Activated naive CD8-positive, alpha-beta T cell treated with anti-CD3 and anti-CD28 coated beads, Interleukin-2, amount 50 U/mL, for 16 hours (primary cell): ENCODE data around the gene IGFBP6.

Experiments
- DNase-seq: peaks from one replicate; pipeline ENCODE4 v3.0.0-alpha.2; 2020; ENCODE audit warnings: low read depth, low spot score

IGFBP6 gene

GRCh38 chr12:53059434-53060063 lies 37.9 kb upstream of the IGFBP6 start:
- DNase-seq, result no peak

GRCh38 chr12:53060064-53060720 lies 37.3 kb upstream of the IGFBP6 start:
- no peak for DNase-seq

DNA sequence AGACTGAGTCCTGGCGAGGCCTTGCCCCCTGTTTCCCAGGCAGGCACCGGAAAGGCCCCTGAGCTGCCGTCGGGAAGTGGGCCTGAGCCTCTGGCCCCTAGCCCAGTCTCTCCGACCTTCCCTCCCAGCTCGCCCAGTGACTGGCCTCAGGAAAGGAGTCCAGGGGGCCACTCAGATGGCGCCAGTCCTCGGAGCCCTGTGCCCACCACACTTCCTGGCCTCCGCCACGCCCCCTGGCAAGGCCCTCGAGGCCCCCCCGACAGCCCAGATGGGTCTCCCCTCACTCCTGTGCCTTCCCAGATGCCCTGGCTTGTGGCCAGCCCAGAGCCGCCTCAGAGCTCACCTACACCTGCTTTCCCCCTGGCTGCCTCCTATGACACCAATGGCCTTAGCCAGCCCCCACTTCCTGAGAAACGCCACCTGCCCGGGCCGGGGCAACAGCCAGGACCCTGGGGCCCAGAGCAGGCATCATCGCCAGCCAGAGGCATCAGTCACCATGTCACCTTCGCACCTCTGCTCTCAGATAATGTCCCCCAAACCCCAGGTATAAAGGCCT lies 36.7 kb upstream of the IGFBP6 start:
- DNase-seq, result no peak

DNA sequence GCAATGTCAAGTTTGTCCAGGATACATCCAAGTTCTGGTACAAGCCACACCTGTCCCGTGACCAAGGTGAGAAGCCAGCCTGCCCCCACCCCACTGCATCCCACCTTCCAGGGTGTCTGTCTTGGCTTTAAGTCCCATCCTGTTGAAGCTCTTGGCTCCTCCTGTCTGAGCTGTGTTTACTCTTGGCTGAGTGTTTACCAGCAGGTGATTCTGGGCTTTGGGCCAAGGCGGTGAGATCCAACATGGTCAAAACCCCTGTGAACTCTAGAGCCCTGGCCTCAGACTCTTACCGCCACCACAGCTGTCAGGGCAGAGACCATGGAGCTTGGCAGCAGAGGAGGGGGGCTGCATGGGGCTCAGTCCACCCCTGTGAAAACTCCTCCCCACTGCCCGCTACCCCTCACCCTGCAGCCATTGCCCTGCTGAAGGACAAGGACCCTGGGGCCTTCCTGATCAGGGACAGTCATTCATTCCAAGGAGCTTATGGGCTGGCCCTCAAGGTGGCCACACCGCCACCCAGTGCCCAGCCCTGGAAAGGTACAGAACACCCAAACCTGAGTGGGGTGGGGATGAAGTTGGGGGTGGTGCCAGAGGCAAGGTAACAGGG lies 36.0 kb upstream of the IGFBP6 start:
- no peak for DNase-seq

DNA sequence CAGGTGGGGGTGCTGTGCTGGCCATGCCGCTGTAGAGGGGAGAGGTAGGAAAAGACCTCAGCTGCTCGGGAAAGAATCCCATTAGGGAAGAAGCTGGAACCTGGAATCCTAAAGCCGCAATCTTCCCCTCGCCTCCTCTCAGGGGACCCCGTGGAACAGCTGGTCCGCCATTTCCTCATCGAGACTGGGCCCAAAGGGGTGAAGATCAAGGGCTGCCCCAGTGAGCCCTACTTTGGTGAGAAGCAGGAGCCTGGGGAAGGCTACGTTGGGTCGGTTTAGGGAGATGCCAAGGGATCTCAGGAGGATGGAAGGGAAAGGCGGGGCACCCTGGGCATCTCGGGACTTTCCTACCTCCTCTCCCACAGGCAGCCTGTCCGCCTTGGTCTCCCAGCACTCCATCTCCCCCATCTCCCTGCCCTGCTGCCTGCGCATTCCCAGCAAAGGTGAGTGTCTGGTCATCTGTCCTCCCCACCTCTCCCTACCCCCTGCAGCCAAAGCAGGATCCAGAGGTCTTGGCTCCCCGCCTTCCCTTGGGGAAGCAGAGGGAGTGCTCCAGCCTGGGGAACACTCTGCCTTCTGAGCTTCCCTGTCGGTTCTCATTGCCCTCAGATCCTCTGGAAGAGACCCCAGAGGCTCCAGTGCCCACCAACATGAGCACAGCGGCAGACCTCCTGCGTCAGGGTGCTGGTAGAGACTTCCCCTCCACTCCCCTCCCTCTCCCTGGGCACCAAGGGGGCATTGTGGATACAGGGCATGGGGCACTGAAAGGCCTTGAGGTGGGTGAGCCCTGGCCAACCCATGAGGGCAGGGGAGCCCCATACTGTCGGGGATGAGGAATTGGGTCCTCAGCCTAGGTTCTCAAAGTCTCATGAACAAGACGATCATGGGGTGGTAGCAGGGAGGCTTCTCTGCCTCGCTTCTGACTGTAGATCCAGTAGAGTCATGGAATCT lies 35.2 kb upstream of the IGFBP6 start:
- DNase-seq, result no peak

- no peak for DNase-seq
Observed at GRCh38 chr12:53062977-53063707, 34.3 kb upstream of the IGFBP6 start.

GRCh38 chr12:53063708-53064612 lies 33.5 kb upstream of the IGFBP6 start:
- no peak for DNase-seq

DNA sequence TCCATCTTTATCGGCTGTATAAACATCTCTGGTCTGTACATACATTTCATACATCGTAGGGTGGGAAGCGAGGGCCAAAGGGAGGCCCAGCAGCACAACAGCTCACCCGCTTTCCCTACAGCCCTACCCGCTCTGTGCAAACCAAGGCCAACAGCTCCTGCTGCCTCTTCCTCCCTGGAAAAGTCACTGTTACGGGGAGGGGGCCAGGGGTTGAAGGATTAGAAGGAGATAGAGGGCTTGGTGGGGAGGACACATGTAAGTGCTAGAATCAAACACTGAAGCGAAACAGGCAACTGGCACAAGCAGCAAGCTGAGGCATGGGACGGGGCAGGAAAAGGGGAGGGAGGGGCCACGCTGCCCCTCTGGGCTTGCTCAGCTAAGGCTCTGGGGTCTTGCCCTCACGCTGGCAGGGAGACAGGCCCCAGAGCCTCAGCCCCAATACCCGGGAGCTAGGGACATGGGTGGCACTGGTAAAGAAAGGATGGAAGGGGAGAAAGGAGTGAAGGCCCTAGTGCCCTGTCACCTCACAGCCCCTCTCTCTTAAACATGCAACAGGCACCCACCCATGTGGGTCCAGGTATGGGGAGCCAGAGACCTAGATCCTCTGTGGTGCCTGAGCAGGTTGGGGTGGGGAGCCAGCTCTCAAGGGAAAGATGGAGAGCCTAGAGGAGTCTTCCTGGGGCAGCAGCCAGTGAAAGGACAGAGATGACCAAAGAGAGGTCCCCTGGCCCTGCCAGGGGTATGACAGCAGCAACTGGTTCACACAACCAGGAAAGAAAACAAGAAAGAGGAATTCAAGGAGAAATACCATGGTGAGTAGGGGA lies 32.6 kb upstream of the IGFBP6 start:
- DNase-seq, result no peak

GRCh38 chr12:53065470-53065869 lies 32.0 kb upstream of the IGFBP6 start:
- no peak for DNase-seq

GRCh38 chr12:53065975-53066931 lies 31.2 kb upstream of the IGFBP6 start:
- DNase-seq, result no peak

- no peak for DNase-seq
Observed at GRCh38 chr12:53067074-53067992, 30.1 kb upstream of the IGFBP6 start.

- no peak for DNase-seq
Observed at GRCh38 chr12:53067993-53068770, 29.3 kb upstream of the IGFBP6 start.

GRCh38 chr12:53068811-53069585 lies 28.5 kb upstream of the IGFBP6 start:
- DNase-seq, result no peak

- no peak for DNase-seq
Observed at GRCh38 chr12:53069621-53070410, 27.7 kb upstream of the IGFBP6 start.
